ENCODE results near the gene ALK. TPM values are rescaled to one million over a fixed set of nuclear protein-coding genes. Genes with fewer than 3 reads are reported as not detected.

Gene ALK
- total RNA-seq, 2 donors from 2014 or later: 0.16 to 0.26 TPM

DNA sequence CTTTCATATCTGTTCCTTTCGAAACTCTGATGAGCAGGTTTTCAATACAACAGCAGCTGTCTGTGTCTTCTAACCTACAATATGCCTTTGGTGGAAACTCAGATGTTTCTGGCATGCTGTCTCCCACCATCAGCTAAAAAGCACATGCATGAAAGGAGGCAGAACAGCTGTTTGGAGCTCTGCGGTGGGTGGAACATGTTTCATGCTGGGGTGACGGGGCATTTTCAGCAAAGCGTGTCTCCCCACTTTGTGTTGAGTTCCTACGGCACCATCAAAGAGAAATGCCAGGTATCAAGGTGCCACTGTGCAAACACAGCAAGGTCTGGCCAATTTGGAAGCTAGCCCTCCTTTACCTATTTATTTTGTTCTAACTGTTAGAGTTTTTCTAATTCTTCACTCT lies 516.1 kb downstream of the ALK start:
- Histone ChIP-seq H3K27ac (no peak overlapping the region), H3K4me1 (no peaks in the 10 kb centered on the region), H3K9me3 (no peaks in the 10 kb centered on the region), H3K4me3 (no peak overlapping the region), H3K36me3 (no peaks in the 10 kb centered on the region), H3K27me3 (no peaks in the 10 kb centered on the region)
- TF ChIP-seq, protein P1, sequence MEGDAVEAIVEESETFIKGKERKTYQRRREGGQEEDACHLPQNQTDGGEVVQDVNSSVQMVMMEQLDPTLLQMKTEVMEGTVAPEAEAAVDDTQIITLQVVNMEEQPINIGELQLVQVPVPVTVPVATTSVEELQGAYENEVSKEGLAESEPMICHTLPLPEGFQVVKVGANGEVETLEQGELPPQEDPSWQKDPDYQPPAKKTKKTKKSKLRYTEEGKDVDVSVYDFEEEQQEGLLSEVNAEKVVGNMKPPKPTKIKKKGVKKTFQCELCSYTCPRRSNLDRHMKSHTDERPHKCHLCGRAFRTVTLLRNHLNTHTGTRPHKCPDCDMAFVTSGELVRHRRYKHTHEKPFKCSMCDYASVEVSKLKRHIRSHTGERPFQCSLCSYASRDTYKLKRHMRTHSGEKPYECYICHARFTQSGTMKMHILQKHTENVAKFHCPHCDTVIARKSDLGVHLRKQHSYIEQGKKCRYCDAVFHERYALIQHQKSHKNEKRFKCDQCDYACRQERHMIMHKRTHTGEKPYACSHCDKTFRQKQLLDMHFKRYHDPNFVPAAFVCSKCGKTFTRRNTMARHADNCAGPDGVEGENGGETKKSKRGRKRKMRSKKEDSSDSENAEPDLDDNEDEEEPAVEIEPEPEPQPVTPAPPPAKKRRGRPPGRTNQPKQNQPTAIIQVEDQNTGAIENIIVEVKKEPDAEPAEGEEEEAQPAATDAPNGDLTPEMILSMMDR (IDR thresholded peaks at IDR 0.05): no peak
- no peak for DNase-seq (ENCODE audit: low spot score)

- H3K27me3 ChIP-seq: no peaks in the 10 kb centered on the region
- TF ChIP-seq, protein P1 (IDR thresholded peaks at IDR 0.05): no peak
- no peak for DNase-seq (ENCODE audit: low spot score)
- no peaks in the 10 kb centered on the region for H3K9me3 ChIP-seq
- H3K4me3 ChIP-seq: no peak overlapping the region
- no peaks in the 10 kb centered on the region for H3K4me1 ChIP-seq
- H3K27ac ChIP-seq: no peak overlapping the region
- no peaks in the 10 kb centered on the region for H3K36me3 ChIP-seq
Measured at GRCh38 chr2:29401994-29402393, 519.4 kb downstream of the ALK start.

DNA sequence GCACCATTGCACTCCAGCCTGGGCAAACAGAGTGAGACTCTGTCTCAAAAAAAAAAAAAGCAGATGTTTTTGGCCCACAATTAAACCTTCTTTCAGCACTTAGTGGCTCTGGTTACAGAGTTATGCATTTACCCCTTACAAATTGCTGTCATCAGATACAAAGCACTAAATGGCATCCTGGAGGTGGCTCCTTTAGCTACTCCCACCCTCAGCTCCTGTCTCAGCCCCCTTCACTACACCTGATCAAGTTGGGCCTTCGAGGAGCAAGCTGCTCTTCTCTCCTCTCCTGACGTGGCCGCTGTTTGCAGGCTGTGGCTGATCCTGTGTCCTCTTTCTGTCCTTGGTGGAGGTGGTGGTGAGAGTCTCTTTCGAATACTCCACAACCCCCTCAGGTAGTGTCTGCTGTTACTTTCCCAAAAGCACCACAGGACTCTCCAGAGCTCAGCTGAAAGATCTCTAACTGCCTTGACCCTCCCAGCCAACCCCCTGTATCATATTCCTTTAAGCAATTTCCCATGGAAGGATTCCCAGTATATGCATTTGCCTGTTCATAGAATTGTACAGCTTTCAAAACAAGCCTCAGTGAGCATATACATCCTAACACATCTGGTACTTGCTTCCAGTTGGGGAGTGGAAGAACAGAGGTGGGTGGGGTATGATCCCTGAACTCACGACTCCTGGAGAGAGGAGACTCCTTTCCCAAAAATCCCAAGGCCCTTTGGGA lies 520.3 kb downstream of the ALK start:
- Histone ChIP-seq H3K36me3 (no peaks in the 10 kb centered on the region), H3K27ac (no peak overlapping the region), H3K27me3 (no peaks in the 10 kb centered on the region), H3K4me1 (no peaks in the 10 kb centered on the region), H3K9me3 (no peaks in the 10 kb centered on the region), H3K4me3 (no peak overlapping the region)
- DNase-seq (ENCODE audit: low spot score): no peak
- TF ChIP-seq, protein P1 (IDR thresholded peaks at IDR 0.05): no peak

GRCh38 chr2:29398384-29399237 lies 522.8 kb downstream of the ALK start:
- Histone ChIP-seq H3K4me1 (no peaks in the 10 kb centered on the region), H3K36me3 (no peaks in the 10 kb centered on the region), H3K4me3 (no peak overlapping the region), H3K9me3 (no peaks in the 10 kb centered on the region), H3K27ac (no peak overlapping the region), H3K27me3 (no peaks in the 10 kb centered on the region)
- no peak for DNase-seq (ENCODE audit: low spot score)
- TF ChIP-seq, protein P1 (IDR thresholded peaks at IDR 0.05): no peak

GRCh38 chr2:29397713-29398112 lies 523.7 kb downstream of the ALK start:
- TF ChIP-seq, protein P1 (IDR thresholded peaks at IDR 0.05): no peak
- no peak overlapping the region for H3K27ac ChIP-seq
- H3K9me3 ChIP-seq: no peaks in the 10 kb centered on the region
- no peaks in the 10 kb centered on the region for H3K4me1 ChIP-seq
- H3K36me3 ChIP-seq: no peaks in the 10 kb centered on the region
- no peak for DNase-seq (ENCODE audit: low spot score)
- H3K27me3 ChIP-seq: no peaks in the 10 kb centered on the region
- no peak overlapping the region for H3K4me3 ChIP-seq

Measured in right atrium auricular region (tissue), 2 donors.